Measurements from ENCODE around the gene PRKAG2.

- TF ChIP-seq CTCF (IDR thresholded peaks at IDR 0.05; ENCODE audit: low read length) (no peak), EZH2 (IDR thresholded peaks at IDR 0.05; ENCODE audit: borderline replicate concordance, low read length) (no peak)
These were observed 155.2 kb downstream of the PRKAG2 start for GRCh38 chr7:151721694-151722093.

Measured in OCI-LY1 (cell line).